GM18858 (cell line): ENCODE data around the gene RWDD2A.

Source experiments
- ATAC-seq: cut with Tn5 transposase; IDR thresholded peaks from one replicate; pipeline ENCODE4 v1.9.1; 2021; ENCODE audit not compliant: unreplicated experiment

The RWDD2A gene

DNA sequence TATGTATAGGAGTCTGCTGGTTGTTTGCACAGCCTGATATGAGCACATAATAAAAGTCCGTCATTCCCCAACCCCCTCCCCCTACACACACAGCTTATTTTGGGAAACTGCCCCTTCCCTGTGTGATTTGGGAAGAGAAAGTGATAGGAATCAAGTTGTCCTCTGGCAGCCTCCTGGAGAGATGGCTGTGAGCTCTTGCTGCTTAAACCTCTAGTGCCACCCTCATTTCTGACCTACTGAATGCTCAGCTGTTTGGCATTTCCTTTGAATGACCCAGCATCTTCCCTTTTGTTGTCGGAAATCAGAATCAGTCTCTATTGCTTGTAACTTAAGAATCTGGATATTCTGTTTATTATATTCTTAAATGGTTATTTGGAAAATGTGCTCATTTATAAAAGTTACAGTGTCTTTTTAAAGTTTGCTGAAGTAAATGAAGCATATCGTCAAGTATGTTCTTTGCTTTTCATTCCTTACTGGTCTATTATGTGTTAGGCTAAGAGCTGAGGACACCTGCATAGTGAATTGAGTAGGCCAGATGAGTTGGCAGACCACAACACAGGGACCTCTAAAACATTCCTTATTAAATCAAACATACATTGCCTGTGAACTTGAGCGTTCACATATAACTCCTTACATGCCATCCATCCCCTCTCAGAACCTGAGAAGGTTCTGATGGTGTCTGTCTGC lies 5.5 kb downstream of the RWDD2A start:
- ATAC-seq, result no peak

DNA sequence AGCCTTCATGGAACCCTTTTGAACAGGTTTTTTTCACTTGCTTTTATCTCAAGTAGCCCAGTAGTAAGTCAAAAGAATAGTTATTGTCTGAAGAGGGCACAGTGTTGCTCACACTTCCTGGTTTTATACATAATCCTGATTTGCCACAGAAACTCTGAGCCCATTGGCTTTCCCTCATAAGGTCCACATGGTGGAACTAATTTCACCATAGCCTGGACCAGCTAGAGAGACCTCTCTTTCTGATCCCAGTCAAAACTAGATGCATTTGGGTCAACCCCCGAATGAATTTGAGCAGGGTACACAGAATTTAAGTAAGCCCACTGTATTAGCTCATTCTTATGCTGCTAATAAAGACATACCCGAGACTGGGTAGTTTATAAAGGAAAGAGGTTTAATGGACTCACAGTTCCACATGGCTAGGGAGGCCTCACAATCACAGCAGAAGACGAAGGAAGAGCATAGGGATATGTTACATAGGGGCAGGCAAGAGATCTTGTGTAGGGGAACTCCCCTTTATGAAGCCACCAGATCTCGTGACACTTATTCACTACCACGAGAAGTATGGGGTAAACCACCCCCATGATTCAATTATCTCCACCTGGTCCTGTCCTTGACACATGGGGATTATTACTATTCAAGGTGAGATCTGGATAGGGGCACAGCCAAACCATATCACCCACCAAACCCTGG lies 6.2 kb downstream of the RWDD2A start:
- ATAC-seq, result peak; percentile 36

DNA sequence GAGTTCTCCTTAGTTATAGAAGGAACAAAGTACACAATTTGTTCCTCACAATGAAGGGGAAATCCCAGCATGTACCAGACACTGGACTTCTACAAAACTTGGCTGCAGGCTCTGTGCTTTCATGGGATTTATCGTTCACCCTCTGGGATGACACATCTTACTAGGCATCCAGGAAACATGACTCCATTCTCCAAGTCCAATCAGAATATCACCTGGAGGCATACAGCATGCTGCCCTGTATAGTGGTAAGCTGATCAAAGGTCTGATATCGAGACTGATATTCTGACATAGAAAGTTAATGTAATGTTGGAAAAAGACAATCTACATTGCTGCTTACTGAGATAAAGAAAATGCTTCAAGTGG lies 6.7 kb downstream of the RWDD2A start:
- ATAC-seq, result peak; percentile 18

DNA sequence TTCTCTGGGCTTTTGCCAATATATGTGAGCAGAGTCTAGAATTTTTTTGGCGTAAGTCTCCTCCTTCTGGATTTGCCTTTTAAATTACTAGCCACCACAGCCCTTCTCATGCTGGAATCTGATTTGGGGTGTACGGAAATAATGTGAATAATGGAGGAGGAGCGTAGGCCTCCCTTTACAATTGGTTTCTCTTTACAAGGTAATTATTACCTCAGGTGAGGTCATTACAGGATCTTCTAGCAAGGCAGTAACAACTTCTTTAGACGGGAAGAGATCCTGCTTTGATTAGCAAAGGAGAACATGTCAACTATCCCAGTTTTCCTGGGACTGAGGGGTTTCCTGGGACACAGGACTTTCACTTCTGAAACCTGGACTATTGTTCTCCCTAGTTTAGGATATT lies 8.9 kb downstream of the RWDD2A start:
- ATAC-seq, result no peak

DNA sequence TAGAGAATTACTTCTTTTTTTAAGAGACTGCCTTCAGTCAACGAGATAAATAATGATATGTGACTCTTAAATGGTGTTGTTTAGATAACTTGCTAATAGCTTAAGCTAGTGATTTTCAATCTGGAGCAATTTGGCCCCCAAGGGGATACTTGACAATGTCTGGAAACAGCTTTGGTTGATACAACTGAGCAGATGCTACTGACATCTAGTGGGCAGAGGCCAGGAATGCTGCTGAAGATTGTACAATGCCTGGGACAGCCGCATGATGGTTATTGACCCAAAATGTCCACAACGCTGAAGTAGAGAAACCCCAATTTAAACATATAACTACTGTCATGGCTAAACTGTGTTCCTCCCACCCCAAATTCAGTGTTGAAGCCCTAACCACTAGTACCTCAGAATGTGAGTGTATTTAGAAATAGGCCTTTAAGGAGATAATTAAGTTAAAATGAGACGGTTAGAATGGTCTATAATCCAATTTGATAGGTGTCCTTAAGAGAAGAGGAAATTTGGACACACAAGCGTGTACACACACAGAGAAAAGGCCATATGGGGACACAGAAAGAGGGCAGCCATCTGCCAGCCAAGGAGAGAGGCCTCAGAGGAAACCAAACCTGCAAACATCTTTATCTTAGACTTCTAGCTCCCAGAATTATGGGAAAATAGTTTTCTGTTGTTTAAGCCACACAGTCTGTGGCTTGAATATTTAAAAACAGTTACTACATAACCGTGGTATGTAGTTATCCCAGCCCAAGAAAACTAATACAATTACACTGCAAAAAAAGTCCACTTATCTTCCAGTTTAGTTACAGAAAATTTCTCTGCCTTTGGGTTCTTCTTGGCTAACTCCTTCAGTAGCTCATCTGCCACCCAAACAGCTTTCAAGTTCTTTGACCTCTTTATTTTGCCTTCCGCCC lies 22.2 kb downstream of the RWDD2A start:
- peak; percentile 100 for ATAC-seq

GRCh38 chr6:83216806-83217205 lies 23.6 kb downstream of the RWDD2A start:
- ATAC-seq, result no peak

DNA sequence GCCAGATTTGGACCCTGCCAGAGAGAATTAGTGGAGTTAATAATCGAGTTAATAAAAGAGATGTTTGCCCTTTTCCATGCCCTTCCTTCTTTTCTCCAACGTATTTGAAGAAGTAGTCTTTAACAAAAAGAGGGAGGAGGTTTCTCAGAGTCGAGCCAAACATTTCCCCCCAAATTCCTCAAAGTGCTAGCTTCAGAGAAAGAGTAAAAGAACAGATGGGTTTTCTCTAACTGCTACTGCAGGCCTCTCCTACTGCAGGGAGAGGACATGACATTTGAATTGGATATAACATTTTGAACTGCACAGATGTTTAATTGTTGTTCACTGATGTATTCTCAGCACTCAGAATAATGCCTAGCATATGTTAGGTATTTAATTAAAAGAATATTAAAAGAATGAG lies 25.5 kb downstream of the RWDD2A start:
- no peak for ATAC-seq

DNA sequence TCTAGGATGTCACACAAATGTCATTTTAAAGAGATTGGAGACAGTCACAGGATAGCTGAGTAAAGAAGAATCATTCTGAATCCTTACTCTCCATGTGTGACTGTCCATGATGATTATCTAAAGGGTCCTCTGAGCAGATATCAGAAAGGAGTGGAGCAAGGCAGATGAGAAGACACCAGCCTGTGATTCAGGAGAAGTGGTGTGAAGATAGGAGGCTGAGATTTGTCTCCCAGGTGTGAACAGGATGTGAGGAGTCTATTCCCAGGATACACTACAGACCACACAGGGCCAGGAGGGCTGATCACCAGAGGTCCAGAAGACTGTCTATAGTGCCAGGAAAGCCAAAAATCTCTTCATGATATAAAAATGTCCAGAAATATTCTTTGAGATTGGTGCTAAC lies 27.0 kb downstream of the RWDD2A start:
- ATAC-seq, result no peak

- ATAC-seq, result no peak
Measured at GRCh38 chr6:83221276-83221675, 28.1 kb downstream of the RWDD2A start.

DNA sequence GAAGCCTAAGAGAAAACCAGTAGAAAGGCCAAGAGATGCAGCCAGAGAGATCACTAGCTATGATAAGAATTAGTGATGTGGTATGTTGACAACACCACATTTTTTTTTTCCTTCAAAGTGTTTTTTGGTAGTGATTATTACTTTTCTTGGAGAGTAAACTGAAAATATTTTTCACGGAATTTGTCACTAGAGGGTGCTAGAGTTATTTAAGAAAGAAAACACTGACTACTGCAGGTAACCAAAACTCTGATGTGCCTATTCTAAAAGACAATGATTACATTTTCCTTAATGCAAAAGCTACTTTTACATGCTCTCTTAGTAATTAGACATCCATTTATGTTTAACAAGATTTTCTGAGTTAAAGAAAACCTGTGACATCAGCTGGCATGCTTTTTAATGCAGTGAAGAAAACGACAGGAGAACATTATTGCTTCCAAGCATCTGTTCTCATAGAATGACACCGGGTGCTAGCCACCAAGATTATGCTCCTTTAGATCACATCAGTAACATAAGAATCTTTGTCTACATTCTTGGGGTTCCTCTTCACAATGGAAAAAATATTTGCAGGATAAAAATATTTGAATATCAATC lies 28.8 kb downstream of the RWDD2A start:
- peak; percentile 47 for ATAC-seq

- ATAC-seq, result no peak
Measured at GRCh38 chr6:83226517-83226916, 33.4 kb downstream of the RWDD2A start.

DNA sequence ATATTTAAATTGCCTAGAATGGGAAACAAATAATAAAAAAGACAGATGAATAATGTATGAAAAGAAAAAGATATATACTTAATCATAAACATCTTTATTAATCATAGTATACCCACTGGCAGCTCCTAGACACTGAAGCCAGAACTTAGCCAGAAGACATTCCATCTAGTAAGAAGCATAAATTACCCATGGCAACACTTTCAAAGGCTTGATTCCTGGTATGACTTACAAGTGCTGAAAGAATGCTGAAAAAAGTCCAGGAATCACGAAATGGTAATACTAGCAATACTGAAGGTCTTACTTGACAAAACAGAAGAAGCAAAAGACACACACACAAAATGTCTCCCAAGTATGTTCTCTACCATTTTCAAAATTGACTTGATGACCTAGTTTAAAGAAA lies 38.0 kb downstream of the RWDD2A start:
- ATAC-seq, result no peak

GRCh38 chr6:83247471-83247870 lies 54.3 kb downstream of the RWDD2A start:
- ATAC-seq, result no peak
